Measurements from ENCODE around the gene SNAPIN. TPM values are rescaled to one million over a fixed set of nuclear protein-coding genes. Genes with fewer than 3 reads are reported as not detected.

The SNAPIN gene
- total RNA-seq, 1 experiment from 2014 or later = 46.8 TPM

GRCh38 chr1:153680120-153680403 is 21.6 kb downstream of the SNAPIN start:
- no peaks in the 10 kb centered on the region for H3K36me3 ChIP-seq (ENCODE audit: control insufficient read depth, insufficient read depth, low read length)
- no peaks in the 10 kb centered on the region for H3K9me3 ChIP-seq (ENCODE audit: control insufficient read depth, insufficient read depth, low read depth, low read length)
- intact Hi-C loops (cut with micrococcal nuclease; ENCODE audit: unreplicated experiment) (no loop called here), in situ Hi-C loops (cut with HindIII; ENCODE audit: low pct_unique_long_range_greater_than_20kb, low sequenced_read_pairs) (no loop called here)
- no peak for ATAC-seq
- no peak for DNase-seq (ENCODE audit: low read depth, low spot score)
- CTCF ChIA-PET = interaction anchor here (0.7 to 0.9 kb wide), 2 partner anchors 57 to 326 kb away, joined by 3 to 19 read pairs; no protein-coding TSS in a partner anchor
- TF ChIP-seq REST (IDR thresholded peaks at IDR 0.05; ENCODE audit: insufficient read depth in 1 of 2, low read depth in 2 of 2, low read length in 1 of 2) = no peak
- TF ChIP-seq TCF7L2 (IDR thresholded peaks at IDR 0.05; ENCODE audit: low read depth, low read length) = no peak
- no peak for TF ChIP-seq SIN3A (IDR thresholded peaks at IDR 0.05; ENCODE audit: borderline replicate concordance, insufficient read depth, low read depth, low read length)
- no peak for TF ChIP-seq CTCF (IDR thresholded peaks at IDR 0.05)
- TF ChIP-seq POLR2AphosphoS5 (IDR thresholded peaks at IDR 0.05; ENCODE audit: low read depth, low read length) = no peak
- no peak overlapping the region for H3K27ac ChIP-seq (ENCODE audit: low read length)
- peaks cover 10% of the 10 kb centered on the region; the same call in 1 of the 2 replicates for H3K4me1 ChIP-seq (ENCODE audit: control insufficient read depth, insufficient read depth, low read length)
- peaks cover 7% of the 10 kb centered on the region for H3K27me3 ChIP-seq (ENCODE audit: control insufficient read depth, insufficient read depth, low read length)
- POLR2A ChIA-PET = no interaction called here
- H3K4me3 ChIP-seq (ENCODE audit: low read depth in 2 of 2, low read length in 2 of 2) = no peak overlapping the region
- BruUV-seq (replicated peaks) = no TSS peak

GRCh38 chr1:153682730-153683129 is 24.2 kb downstream of the SNAPIN start:
- Histone ChIP-seq H3K4me3 (ENCODE audit: low read depth in 2 of 2, low read length in 2 of 2) (no peak overlapping the region), H3K36me3 (ENCODE audit: control insufficient read depth, insufficient read depth, low read length) (no peaks in the 10 kb centered on the region), H3K27ac (ENCODE audit: low read length) (no peak overlapping the region), H3K27me3 (ENCODE audit: control insufficient read depth, insufficient read depth, low read length) (peaks cover 7% of the 10 kb centered on the region), H3K9me3 (ENCODE audit: control insufficient read depth, insufficient read depth, low read depth, low read length) (no peaks in the 10 kb centered on the region), H3K4me1 (ENCODE audit: control insufficient read depth, insufficient read depth, low read length) (peaks cover 7% of the 10 kb centered on the region; the same call in 1 of the 2 replicates)
- TF ChIP-seq SIN3A (IDR thresholded peaks at IDR 0.05; ENCODE audit: borderline replicate concordance, insufficient read depth, low read depth, low read length) = no peak
- no peak for TF ChIP-seq TCF7L2 (IDR thresholded peaks at IDR 0.05; ENCODE audit: low read depth, low read length)
- TF ChIP-seq REST (IDR thresholded peaks at IDR 0.05; ENCODE audit: insufficient read depth in 1 of 2, low read depth in 2 of 2, low read length in 1 of 2) = no peak
- TF ChIP-seq POLR2AphosphoS5 (IDR thresholded peaks at IDR 0.05; ENCODE audit: low read depth, low read length) = no peak
- TF ChIP-seq CTCF (IDR thresholded peaks at IDR 0.05) = no peak
- CTCF ChIA-PET = no interaction called here
- intact Hi-C loops (cut with micrococcal nuclease; ENCODE audit: unreplicated experiment) = no loop called here
- in situ Hi-C loops (cut with HindIII; ENCODE audit: low pct_unique_long_range_greater_than_20kb, low sequenced_read_pairs) = no loop called here
- ATAC-seq (no peak), DNase-seq (ENCODE audit: low read depth, low spot score) (no peak)
- BruUV-seq (replicated peaks) = no TSS peak
- POLR2A ChIA-PET = no interaction called here

Measured in Panc1 (cell line).